Endometrial microvascular endothelial cells (primary cell): Measurements from ENCODE around the gene SPATA13. TPM values are rescaled to one million over a fixed set of nuclear protein-coding genes. Genes with fewer than 3 reads are reported as not detected.

Source experiments
- in situ Hi-C: cut with HindIII; loops from 2 replicates; pipeline ENCODE4 v1.10.0; 2017; ENCODE audit warnings: low sequenced_read_pairs, low pct_unique_long_range_greater_than_20kb; ENCODE audit errors: inconsistent ontology term
- total RNA-seq: library from RNA; depleted of rRNA; stranded (reverse); fragments of >200 nt; gene quantifications from one replicate; pipeline ENCODE4 v1.2.3, GENCODE V29; 2015; ENCODE audit errors: inconsistent ontology term

The SPATA13 gene
- total RNA-seq, 1 donor from 2014 or later = 9.3 TPM

- in situ Hi-C loops = no loop called here
Observed at GRCh38 chr13:24264976-24265375, 104.5 kb downstream of the SPATA13 start.

DNA sequence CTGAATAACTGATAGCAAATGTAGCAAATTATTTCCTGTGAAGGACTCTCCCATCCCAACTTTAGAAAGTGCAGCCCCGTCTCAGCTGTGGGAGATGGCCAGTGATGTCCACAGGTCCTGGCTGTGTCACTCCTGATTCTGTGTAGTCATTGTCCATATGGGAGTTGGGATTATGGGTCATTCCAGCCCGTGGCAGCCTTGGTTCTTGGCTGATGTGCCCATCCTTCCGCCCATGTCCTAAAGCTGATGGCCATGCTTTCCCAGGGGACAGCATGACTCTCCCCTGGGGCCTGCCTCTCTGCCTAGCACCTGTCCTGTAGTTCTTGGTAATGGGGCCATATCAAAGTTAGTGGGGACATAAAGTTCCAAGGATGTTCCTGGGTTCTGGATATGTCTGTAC is 104.9 kb downstream of the SPATA13 start:
- in situ Hi-C loops = no loop called here

DNA sequence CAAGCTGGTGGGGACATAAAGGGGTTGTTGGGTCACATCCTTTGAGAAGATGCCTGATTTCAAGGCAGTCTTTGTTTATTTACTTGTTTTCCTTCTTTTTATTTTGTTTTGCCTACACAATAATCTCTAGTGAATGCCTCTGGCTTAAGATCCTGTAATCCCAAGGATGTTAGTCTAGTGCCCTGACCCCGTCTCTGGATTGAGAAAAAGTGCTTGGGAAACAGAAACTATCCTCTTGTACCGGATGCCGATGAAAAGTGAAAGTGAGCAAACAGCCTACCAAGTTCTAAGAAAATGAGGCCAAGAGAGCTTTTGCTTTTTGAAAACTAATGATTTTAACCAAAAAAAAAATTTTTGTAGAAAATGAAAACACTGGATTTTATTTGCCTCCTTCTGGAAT is 106.8 kb downstream of the SPATA13 start:
- in situ Hi-C loops = no loop called here

GRCh38 chr13:24267801-24268200 is 107.3 kb downstream of the SPATA13 start:
- in situ Hi-C loops = no loop called here

GRCh38 chr13:24269821-24270220 is 109.3 kb downstream of the SPATA13 start:
- in situ Hi-C loops = no loop called here

GRCh38 chr13:24270639-24271141 is 110.2 kb downstream of the SPATA13 start:
- in situ Hi-C loops = no loop called here

DNA sequence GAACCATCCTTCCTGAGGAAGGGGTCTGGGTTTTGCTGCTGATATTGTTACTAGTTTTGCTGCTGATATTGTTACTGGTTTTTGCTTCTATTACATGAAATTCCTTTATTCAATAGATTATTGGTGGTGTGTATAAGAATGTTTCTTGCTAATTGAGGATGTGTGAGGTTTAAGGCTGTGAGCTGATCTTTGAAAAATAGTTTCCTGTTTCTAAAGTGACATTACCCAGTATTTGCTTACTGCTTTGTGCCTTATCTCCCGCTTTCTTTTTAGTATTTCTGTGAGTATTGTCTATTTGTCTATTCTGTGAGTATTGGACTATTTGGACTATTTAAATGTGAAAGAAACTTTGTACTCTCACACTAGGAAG is 110.7 kb downstream of the SPATA13 start:
- in situ Hi-C loops = no loop called here

DNA sequence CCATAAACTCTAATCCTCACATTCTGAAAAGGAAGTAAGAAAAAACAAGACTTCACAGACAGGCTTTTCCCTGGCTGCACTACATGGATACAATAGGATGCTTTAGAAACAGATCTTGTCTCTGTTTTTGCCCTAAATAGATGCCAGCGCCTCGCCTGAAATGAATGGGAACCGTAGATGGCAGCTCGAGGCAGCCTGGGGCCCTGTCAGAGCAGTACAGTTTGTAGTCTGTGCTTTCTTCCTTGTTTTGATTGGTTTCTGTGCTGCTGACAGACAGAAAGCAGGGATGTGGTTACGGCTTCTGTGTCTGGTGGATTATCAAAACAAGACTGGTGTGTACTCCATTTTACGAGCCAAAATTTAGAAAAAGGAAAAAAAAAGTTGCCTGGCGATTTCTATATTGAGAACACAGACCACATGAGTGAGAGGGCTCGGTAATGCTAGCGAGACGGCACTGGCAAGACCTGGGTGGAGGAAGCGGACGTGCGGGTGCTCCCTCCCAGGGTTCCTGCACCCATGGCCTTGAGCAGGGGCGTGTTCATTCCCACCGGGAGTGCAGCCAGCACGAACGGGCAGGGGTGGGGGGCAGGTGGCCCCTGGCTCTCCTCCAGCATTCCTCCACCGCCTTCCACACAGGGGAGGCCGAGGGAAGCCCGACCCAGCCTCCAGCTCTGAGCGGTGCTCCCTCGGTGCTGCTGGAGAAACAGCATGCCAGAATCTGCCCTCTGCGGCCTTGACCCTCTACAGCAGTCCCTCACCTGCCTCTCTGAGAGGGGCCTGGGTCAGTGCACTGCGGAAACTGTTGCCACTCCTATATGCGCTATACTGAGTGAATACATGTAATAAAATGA is 111.3 kb downstream of the SPATA13 start:
- in situ Hi-C loops = no loop called here

GRCh38 chr13:24272452-24273161 is 112.1 kb downstream of the SPATA13 start:
- in situ Hi-C loops = no loop called here

- in situ Hi-C loops = no loop called here
Observed at GRCh38 chr13:24273926-24274325, 113.4 kb downstream of the SPATA13 start.

DNA sequence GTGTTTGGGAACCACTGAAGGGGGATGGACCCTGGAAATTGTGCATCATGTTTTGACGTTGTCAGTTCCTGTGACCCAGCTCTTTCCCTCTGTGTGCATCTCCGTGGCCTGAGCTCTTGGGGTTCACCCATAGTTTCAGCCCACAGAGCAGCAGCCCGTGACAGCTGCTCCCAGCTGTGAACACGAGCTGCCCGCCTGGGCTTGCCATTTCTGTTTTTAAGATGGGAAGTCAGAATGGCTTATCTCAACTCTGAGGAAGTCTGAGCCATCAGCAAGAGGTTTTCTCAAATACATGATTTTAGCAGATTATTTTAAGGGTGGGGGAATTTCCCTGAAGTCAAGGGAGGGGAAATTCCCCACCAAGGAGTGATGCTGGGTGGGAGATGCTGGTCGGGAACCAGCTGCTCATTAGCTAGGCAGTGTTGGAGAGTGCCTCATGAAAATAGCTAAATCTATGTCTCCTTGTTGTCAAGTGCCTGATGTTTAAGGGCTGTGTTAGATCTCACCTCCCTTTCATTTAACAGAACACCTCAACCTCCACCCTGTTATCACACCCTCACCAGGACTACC is 114.0 kb downstream of the SPATA13 start:
- in situ Hi-C loops = no loop called here

- in situ Hi-C loops = no loop called here
Observed at GRCh38 chr13:24275041-24275440, 114.5 kb downstream of the SPATA13 start.

GRCh38 chr13:24276306-24276705 is 115.8 kb downstream of the SPATA13 start:
- in situ Hi-C loops = no loop called here

DNA sequence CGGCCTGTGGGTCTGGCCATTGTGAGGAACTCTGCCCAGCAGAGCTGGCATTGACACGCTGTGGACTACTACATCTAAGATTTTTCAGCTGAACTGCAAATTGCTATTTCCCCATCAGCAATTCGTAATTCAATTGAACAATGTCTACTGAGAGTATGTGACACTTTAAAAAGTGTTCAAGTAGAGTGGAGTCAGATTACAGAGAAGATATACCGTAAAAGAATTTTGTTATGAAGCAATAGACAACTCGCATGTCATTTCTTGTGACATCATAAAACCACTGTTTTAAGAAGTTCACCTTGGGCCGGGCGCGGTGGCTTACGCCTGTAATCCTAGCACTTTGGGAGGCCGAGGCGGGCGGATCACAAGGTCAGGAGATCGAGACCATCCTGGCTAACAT is 116.3 kb downstream of the SPATA13 start:
- in situ Hi-C loops = no loop called here

DNA sequence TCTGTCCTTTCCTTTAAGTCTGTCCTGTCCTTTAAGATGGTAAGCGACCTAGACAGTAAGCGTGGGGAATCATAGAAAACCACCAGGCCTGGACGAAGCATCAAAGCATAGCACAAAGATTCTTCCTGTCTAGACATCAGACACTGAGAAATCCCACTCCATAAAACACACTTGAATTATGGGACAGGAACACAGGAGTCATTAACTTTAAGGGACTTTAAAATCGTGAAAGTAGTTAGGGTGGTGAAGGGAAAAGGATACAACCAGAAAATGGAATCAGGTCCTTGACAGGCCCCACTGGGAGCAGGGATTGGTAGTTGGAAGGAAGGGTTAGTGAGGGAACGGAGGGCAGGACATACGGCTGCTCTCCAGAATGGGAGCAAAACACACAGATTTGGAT is 117.2 kb downstream of the SPATA13 start:
- in situ Hi-C loops = no loop called here

- in situ Hi-C loops = no loop called here
Observed at GRCh38 chr13:24279327-24280110, 119.0 kb downstream of the SPATA13 start.

DNA sequence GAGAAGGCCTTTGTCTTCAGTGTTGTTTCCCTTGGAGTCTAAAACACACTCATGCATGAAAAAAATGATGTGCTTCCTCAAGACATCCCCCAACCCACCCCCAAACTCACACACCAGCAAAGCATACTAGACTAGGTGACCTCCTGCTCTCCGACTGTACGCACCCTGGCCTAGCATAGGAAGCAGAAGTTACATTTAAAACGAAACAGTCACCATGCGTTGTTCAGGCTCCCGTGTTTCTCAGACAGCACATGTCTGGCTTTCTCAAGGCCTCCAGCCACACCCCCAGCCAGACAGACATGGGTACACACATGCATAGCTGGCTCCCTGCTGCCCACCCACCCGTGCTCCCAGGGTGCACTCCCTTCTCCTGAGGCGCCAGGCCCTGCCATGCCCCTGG is 120.2 kb downstream of the SPATA13 start:
- in situ Hi-C loops = no loop called here

- in situ Hi-C loops = no loop called here
Observed at GRCh38 chr13:24281188-24282008, 120.9 kb downstream of the SPATA13 start.
